ENCODE results near the gene VPS35L. TPM values are rescaled to one million over a fixed set of nuclear protein-coding genes. Genes with fewer than 3 reads are reported as not detected.

The VPS35L gene
- polyA plus RNA-seq, 3 donors, result 60.8 to 64.7 (median 63.9) TPM

- DNase-seq (ENCODE audit: low read depth in 3 of 3, low spot score in 2 of 3), result peak in 1 of 3 donors; percentile 16
Measured at GRCh38 chr16:19589771-19590302, 34.3 kb downstream of the VPS35L start.

GRCh38 chr16:19595043-19595767 is 39.7 kb downstream of the VPS35L start:
- no peak for DNase-seq (ENCODE audit: low read depth in 3 of 3, low spot score in 2 of 3)

GRCh38 chr16:19598805-19599510 is 43.5 kb downstream of the VPS35L start:
- DNase-seq (ENCODE audit: low read depth in 3 of 3, low spot score in 2 of 3), result no peak

- DNase-seq (ENCODE audit: low read depth in 3 of 3, low spot score in 2 of 3), result no peak
Measured at GRCh38 chr16:19599968-19600716, 44.6 kb downstream of the VPS35L start.

GRCh38 chr16:19601083-19601976 is 45.8 kb downstream of the VPS35L start:
- peak in 2 of 3 donors; percentile 21 to 30 for DNase-seq (ENCODE audit: low read depth in 3 of 3, low spot score in 2 of 3)

GRCh38 chr16:19604911-19605310 is 49.4 kb downstream of the VPS35L start:
- no peak for DNase-seq (ENCODE audit: low read depth in 3 of 3, low spot score in 2 of 3)

GRCh38 chr16:19605701-19606100 is 50.2 kb downstream of the VPS35L start:
- no peak for DNase-seq (ENCODE audit: low read depth in 3 of 3, low spot score in 2 of 3)

- DNase-seq (ENCODE audit: low read depth in 3 of 3, low spot score in 2 of 3), result no peak
Measured at GRCh38 chr16:19607616-19608280, 52.2 kb downstream of the VPS35L start.

- DNase-seq (ENCODE audit: low read depth in 3 of 3, low spot score in 2 of 3), result no peak
Measured at GRCh38 chr16:19609359-19609758, 53.9 kb downstream of the VPS35L start.

GRCh38 chr16:19610200-19610599 is 54.7 kb downstream of the VPS35L start:
- no peak for DNase-seq (ENCODE audit: low read depth in 3 of 3, low spot score in 2 of 3)

GRCh38 chr16:19613834-19614233 is 58.3 kb downstream of the VPS35L start:
- DNase-seq (ENCODE audit: low read depth in 3 of 3, low spot score in 2 of 3), result no peak

- DNase-seq (ENCODE audit: low read depth in 3 of 3, low spot score in 2 of 3), result no peak
Measured at GRCh38 chr16:19616241-19616640, 60.7 kb downstream of the VPS35L start.

GRCh38 chr16:19618876-19619275 is 63.4 kb downstream of the VPS35L start:
- no peak for DNase-seq (ENCODE audit: low read depth in 3 of 3, low spot score in 2 of 3)

GRCh38 chr16:19621445-19621844 is 65.9 kb downstream of the VPS35L start:
- DNase-seq (ENCODE audit: low read depth in 3 of 3, low spot score in 2 of 3), result no peak

GRCh38 chr16:19625039-19625438 is 69.5 kb downstream of the VPS35L start:
- no peak for DNase-seq (ENCODE audit: low read depth in 3 of 3, low spot score in 2 of 3)

GRCh38 chr16:19636436-19637267 is 81.1 kb downstream of the VPS35L start:
- no peak for DNase-seq (ENCODE audit: low read depth in 3 of 3, low spot score in 2 of 3)

- DNase-seq (ENCODE audit: low read depth in 3 of 3, low spot score in 2 of 3), result no peak
Measured at GRCh38 chr16:19639986-19640421, 84.5 kb downstream of the VPS35L start.

GRCh38 chr16:19642501-19642900 is 87.0 kb downstream of the VPS35L start:
- DNase-seq (ENCODE audit: low read depth in 3 of 3, low spot score in 2 of 3), result no peak

GRCh38 chr16:19644877-19645276 is 89.4 kb downstream of the VPS35L start:
- DNase-seq (ENCODE audit: low read depth in 3 of 3, low spot score in 2 of 3), result no peak

All from right renal cortex interstitium (tissue), 3 donors.